T-helper 2 cell treated with Interferon-gamma antibody and Interleukin-4, amounts not matched to agents 5 μg/mL and 100 μg/mL, for 36 hours (primary cell): ENCODE measurements around the gene MATCAP1.
A peak's percentile ranks its signal among the peaks of the same experiment; 100 is the strongest.

Source experiments
- DNase-seq: peaks from one replicate; pipeline ENCODE4 v3.0.0; 2021; ENCODE audit warnings: low spot score
- H3K27ac Mint-ChIP-seq: one replicate; pipeline ENCODE4 v1.8.0; 2021; ENCODE audit warnings: mild to moderate bottlenecking, mixed read lengths
- H3K27me3 Mint-ChIP-seq: one replicate; pipeline ENCODE4 v1.8.0; 2021; ENCODE audit warnings: low read depth, mixed read lengths
- H3K36me3 Mint-ChIP-seq: one replicate; pipeline ENCODE4 v1.8.0; 2021; ENCODE audit warnings: low read depth, mixed read lengths
- H3K4me1 Mint-ChIP-seq: one replicate; pipeline ENCODE4 v1.8.0; 2021; ENCODE audit warnings: low read depth, mixed read lengths
- H3K4me3 Mint-ChIP-seq: one replicate; pipeline ENCODE4 v1.8.0; 2022; ENCODE audit warnings: mild to moderate bottlenecking, moderate library complexity, mixed read lengths
- H3K9me3 Mint-ChIP-seq: one replicate; pipeline ENCODE4 v1.8.0; 2021; ENCODE audit warnings: mixed read lengths

MATCAP1 gene

GRCh38 chr16:67183627-67184452, at the start of gene MATCAP1:
Gene MATCAP1 (minus strand): TSS chr16:67183963. CDS start chr16:67180610, 3,353 bp downstream.
- DNase-seq: peak; percentile 94
- H3K36me3 Mint-ChIP-seq: no peaks in the 10 kb centered on the region
- H3K27me3 Mint-ChIP-seq: peaks cover 8% of the 10 kb centered on the region
- peak within 1 kb of the TSS; percentile 90 for H3K4me3 Mint-ChIP-seq
- H3K4me1 Mint-ChIP-seq: peaks cover 13% of the 10 kb centered on the region
- H3K9me3 Mint-ChIP-seq: no peaks in the 10 kb centered on the region
- peak within 1 kb of the TSS; percentile 66 for H3K27ac Mint-ChIP-seq

- no peaks in the 10 kb centered on the region for H3K9me3 Mint-ChIP-seq
- no peak overlapping the region for H3K4me3 Mint-ChIP-seq
- no peaks in the 10 kb centered on the region for H3K27me3 Mint-ChIP-seq
- no peak overlapping the region for H3K27ac Mint-ChIP-seq
- DNase-seq: no peak
- H3K36me3 Mint-ChIP-seq: peaks cover 48% of the 10 kb centered on the region
- peaks cover 15% of the 10 kb centered on the region for H3K4me1 Mint-ChIP-seq
These were observed 47.3 kb upstream of the MATCAP1 start for GRCh38 chr16:67230809-67231660.

- Mint-ChIP-seq H3K4me1 (peaks cover 22% of the 10 kb centered on the region), H3K9me3 (no peaks in the 10 kb centered on the region), H3K27ac (no peak overlapping the region), H3K36me3 (peaks cover 44% of the 10 kb centered on the region), H3K4me3 (no peak overlapping the region), H3K27me3 (no peaks in the 10 kb centered on the region)
- no peak for DNase-seq
These were observed 46.4 kb upstream of the MATCAP1 start for GRCh38 chr16:67229906-67230808.

- Mint-ChIP-seq H3K4me3 (peak overlapping the region; percentile 56), H3K27me3 (no peaks in the 10 kb centered on the region), H3K27ac (no peak overlapping the region), H3K9me3 (no peaks in the 10 kb centered on the region), H3K4me1 (peaks cover 33% of the 10 kb centered on the region), H3K36me3 (peaks cover 35% of the 10 kb centered on the region)
- DNase-seq: no peak
These were observed 45.1 kb upstream of the MATCAP1 start for GRCh38 chr16:67228905-67229304.

GRCh38 chr16:67228034-67228785, 44.4 kb upstream of the MATCAP1 start:
- peaks cover 30% of the 10 kb centered on the region for H3K36me3 Mint-ChIP-seq
- H3K4me3 Mint-ChIP-seq: peak overlapping the region; percentile 99
- no peaks in the 10 kb centered on the region for H3K9me3 Mint-ChIP-seq

GRCh38 chr16:67227567-67227921, 43.8 kb upstream of the MATCAP1 start:
- peak overlapping the region; percentile 98 for H3K27ac Mint-ChIP-seq
- no peaks in the 10 kb centered on the region for H3K27me3 Mint-ChIP-seq
- H3K4me3 Mint-ChIP-seq: peak overlapping the region; percentile 99
- H3K4me1 Mint-ChIP-seq: peaks cover 42% of the 10 kb centered on the region
- no peaks in the 10 kb centered on the region for H3K9me3 Mint-ChIP-seq
- H3K36me3 Mint-ChIP-seq: peaks cover 28% of the 10 kb centered on the region
- no peak for DNase-seq

More at GRCh38 chr16:67228034-67228785, 44.4 kb upstream of the MATCAP1 start:
- Mint-ChIP-seq H3K27me3 (no peaks in the 10 kb centered on the region), H3K4me1 (peaks cover 39% of the 10 kb centered on the region), H3K27ac (peak overlapping the region; percentile 98)
- DNase-seq: no peak

- peaks cover 42% of the 10 kb centered on the region for H3K4me1 Mint-ChIP-seq
These were observed 43.2 kb upstream of the MATCAP1 start, which contains the start of gene TMEM208 for GRCh38 chr16:67226804-67227566. Gene TMEM208 (plus strand): TSS chr16:67227130. CDS start chr16:67227219, 89 bp downstream.

GRCh38 chr16:67226295-67226803, 42.6 kb upstream of the MATCAP1 start:
- Mint-ChIP-seq H3K27me3 (no peaks in the 10 kb centered on the region), H3K27ac (peak overlapping the region; percentile 98), H3K36me3 (peaks cover 23% of the 10 kb centered on the region), H3K4me3 (peak overlapping the region; percentile 99), H3K4me1 (peaks cover 42% of the 10 kb centered on the region), H3K9me3 (no peaks in the 10 kb centered on the region)
- no peak for DNase-seq

More at GRCh38 chr16:67226804-67227566, 43.2 kb upstream of the MATCAP1 start, which contains the start of gene TMEM208:
- Mint-ChIP-seq H3K4me3 (peak within 1 kb of the TSS; percentile 99), H3K9me3 (no peaks in the 10 kb centered on the region), H3K36me3 (peaks cover 28% of the 10 kb centered on the region), H3K27me3 (no peaks in the 10 kb centered on the region), H3K27ac (peak within 1 kb of the TSS; percentile 98)
- DNase-seq: peak; percentile 99

GRCh38 chr16:67223992-67224391, 40.2 kb upstream of the MATCAP1 start:
- Mint-ChIP-seq H3K36me3 (peaks cover 12% of the 10 kb centered on the region), H3K9me3 (no peaks in the 10 kb centered on the region), H3K27ac (peak overlapping the region; percentile 19), H3K4me1 (peaks cover 42% of the 10 kb centered on the region), H3K27me3 (no peaks in the 10 kb centered on the region), H3K4me3 (peak overlapping the region; percentile 22)
- no peak for DNase-seq

DNA sequence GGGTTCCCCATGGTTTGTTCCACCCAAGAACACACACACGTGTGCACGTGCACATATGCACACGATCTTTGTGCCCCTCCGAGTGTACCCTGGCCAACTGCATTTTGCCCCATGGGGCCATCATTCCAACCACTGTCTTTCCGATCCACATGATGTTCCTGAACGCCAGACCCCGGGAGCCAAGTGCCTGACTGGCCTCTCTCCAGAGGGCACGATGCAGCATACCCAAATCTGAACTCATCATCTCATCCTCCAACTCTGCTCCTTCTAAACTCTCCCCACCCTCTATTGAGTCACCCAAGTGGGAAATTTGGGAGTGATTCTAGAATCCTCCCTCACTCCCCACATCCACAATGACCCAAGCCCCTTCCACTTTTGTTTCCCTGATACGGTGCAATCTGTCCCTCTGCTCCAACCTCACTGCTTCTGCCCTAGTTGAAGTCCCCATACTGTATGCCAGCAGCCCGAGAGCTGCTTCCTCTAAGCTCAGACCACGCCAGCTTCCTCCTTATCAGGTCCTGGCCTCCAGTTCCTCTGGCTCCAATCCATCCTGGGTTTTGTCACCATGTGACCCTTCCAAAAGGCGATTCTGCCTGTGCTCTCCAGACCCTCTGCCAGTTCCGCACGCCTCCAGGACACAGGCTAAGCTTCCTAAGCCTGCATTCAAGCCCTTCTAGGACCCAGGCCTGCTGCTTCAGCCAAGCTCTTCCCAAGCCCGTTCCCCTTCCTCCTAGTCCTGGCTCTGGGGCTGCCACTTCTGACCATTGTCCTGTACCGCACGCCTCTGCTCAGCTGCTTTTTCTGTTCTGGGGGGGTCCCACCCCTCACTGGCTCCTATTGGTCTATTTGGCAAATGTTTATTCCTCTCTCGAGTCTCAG, 33.1 kb upstream of the MATCAP1 start:
- no peak for DNase-seq
- Mint-ChIP-seq H3K27me3 (no peaks in the 10 kb centered on the region), H3K27ac (no peak overlapping the region), H3K9me3 (no peaks in the 10 kb centered on the region), H3K36me3 (no peaks in the 10 kb centered on the region), H3K4me1 (no peaks in the 10 kb centered on the region), H3K4me3 (no peak overlapping the region)

GRCh38 chr16:67215706-67216105, 31.9 kb upstream of the MATCAP1 start:
- Mint-ChIP-seq H3K27me3 (no peaks in the 10 kb centered on the region), H3K4me3 (no peak overlapping the region), H3K36me3 (no peaks in the 10 kb centered on the region), H3K27ac (no peak overlapping the region), H3K9me3 (no peaks in the 10 kb centered on the region), H3K4me1 (no peaks in the 10 kb centered on the region)
- no peak for DNase-seq
